MM.1S (cell line): ENCODE measurements around the gene FGGY.

ENCODE experiments used
- EZH2 ChIP-seq: fragments of 300-600 bp; sonication (generic); optimal IDR thresholded peaks from 2 replicates; pipeline ENCODE3; 2017; ENCODE audit warnings: low read depth, mild to moderate bottlenecking, antibody characterized with exemption, low read length, mixed read lengths
- EZH2phosphoT487 ChIP-seq: fragments of 300-600 bp; sonication (generic); IDR thresholded peaks from 2 replicates; pipeline ENCODE4 v1.6.1; 2018; ENCODE audit warnings: antibody characterized with exemption, low read length
- TF ChIP-seq, protein P1 (sequence below): fragments of 300-600 bp; sonication (generic); IDR thresholded peaks from 2 replicates; pipeline ENCODE4 v1.5.1; 2016; ENCODE audit warnings: antibody characterized with exemption, low read length, mixed read lengths

DNA sequence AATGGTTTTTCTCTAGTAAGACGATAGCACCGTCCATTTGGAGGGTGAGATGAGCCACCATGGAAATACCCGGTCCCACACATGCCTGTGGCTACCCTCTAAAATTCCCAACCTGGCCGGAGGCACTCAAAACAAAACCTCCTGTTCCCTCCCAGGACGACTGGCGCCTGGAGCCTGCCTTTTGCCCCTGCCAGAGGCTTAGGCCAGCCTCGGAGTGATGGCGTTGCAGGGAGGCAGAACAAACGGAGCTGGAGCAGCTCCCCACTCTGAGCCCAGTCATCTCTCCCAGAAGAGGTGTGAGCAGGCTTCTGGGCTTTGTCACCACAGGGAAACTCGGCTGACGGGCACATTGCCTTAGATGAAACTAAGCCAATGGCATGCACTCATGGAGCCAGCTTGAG, 304.1 kb downstream of the FGGY start:
- TF ChIP-seq EZH2: no peak
- TF ChIP-seq, protein P1, sequence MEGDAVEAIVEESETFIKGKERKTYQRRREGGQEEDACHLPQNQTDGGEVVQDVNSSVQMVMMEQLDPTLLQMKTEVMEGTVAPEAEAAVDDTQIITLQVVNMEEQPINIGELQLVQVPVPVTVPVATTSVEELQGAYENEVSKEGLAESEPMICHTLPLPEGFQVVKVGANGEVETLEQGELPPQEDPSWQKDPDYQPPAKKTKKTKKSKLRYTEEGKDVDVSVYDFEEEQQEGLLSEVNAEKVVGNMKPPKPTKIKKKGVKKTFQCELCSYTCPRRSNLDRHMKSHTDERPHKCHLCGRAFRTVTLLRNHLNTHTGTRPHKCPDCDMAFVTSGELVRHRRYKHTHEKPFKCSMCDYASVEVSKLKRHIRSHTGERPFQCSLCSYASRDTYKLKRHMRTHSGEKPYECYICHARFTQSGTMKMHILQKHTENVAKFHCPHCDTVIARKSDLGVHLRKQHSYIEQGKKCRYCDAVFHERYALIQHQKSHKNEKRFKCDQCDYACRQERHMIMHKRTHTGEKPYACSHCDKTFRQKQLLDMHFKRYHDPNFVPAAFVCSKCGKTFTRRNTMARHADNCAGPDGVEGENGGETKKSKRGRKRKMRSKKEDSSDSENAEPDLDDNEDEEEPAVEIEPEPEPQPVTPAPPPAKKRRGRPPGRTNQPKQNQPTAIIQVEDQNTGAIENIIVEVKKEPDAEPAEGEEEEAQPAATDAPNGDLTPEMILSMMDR: no peak
- TF ChIP-seq EZH2phosphoT487: no peak
